Globus pallidus (tissue), 1 donor: Measurements from ENCODE around the gene SLC6A9.
A peak's percentile ranks its signal among the peaks of the same experiment; 100 is the strongest.

Source experiments
- DNase-seq: peaks from one replicate; pipeline ENCODE4 v3.0.0-alpha.2; 2015; ENCODE audit warnings: low spot score

Gene SLC6A9

DNA sequence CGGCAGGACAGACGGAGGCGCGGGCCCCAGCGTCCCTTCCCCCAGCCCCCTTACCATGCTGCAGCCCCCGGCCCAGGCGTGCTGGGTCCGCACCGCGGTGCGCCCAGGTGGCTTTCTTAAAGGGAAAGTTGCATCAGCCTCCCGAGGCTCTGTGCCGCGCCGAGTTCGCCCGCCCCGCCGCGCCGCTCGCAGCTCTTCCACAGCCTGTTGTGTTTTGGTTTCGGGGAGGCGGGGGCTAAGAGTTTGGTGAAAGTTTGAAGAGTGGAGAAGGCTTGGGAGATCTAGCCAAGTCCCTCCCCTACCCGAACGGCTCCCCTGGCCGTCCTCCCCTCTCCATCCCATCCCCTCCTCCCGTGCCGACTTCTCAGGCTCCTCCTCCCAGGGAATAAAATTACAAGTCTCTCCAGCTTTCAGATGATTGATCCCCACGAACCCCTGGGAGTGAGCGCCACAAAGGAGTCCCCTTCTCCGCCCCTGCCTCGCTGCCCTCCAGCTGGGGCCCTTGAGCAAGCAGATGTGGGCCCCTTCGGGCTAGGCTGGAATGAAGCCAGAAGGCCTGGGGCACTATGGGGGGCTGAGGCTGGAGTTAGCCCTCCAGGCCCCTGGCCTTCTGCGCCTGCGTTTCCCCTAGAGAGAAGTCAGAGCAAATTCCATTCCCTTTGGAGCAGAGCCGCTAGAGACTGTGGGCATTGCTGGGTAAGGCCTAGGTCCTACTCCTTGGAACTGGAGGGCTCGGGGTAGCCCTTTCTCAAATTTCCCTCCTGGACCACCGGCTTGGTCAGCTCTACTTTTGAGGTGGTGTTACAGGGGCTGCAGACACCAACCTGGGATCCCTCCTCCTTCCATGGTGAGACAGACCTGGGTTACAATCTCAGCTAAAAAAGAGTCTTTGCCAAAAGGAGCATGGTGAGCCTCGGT lies at the start of gene SLC6A9:
Gene SLC6A9 (minus strand): TSS at position 211 of the 918 bp plus-strand sequence. CDS start 7,185 bp downstream, outside the sequence.
- peak; percentile 66 for DNase-seq

DNA sequence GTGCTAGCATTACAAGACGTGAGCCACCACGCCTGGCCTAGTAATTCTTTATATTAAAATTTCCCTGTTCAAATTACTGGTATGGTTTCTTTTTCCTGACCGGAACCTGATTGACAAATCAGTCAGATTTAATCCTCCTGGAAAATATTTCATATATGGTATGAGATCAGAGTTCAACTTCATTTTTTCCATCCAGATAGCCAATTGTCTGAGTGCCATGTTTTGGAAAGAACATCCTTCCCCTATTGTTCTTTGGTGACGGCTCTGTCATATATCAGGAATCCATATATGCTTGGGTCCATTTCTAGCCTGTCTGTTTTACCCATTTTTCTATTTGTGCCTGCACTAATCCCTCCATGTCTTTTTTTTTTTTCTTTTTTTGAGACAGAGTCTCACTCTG lies 48.3 kb upstream of the SLC6A9 start:
- DNase-seq = no peak

DNA sequence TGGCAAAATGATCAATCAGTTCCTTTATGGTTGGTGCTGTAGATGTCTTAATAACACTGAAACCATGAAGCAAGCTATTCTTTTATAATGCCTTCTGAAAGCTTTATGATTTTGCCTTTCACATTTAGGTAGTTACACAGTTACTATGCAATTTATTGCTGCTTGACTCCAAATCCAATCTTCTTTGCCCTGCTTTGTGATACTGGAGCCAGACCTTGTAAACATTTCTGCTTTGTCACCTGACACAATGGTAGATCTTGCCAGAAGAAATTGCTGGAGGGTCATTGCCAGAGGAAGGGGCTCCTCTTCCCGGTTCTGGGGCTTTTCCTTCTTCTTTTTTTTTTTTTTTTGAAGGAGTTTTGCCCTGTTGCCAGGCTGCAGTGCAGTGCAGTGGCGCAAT lies 46.8 kb upstream of the SLC6A9 start:
- no peak for DNase-seq

DNA sequence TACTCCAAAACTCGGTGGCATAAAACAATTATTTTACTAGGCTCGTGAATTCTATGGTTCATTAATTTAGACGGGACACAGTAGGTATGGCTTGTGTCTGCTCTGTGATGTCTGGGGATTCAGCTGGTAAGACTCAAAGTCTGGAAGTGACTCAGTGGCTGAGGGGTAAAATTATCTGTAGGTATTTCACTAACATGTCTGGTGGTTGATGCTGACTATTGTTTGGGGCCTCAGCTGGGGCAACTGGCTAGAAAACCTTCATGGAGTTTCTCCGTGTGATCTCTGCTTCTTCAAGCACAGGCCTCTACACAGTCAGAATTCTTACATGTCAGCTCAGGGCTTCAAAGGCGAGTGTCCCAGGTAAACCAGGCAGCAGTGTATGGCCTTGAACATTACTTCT lies 46.2 kb upstream of the SLC6A9 start:
- DNase-seq = no peak

DNA sequence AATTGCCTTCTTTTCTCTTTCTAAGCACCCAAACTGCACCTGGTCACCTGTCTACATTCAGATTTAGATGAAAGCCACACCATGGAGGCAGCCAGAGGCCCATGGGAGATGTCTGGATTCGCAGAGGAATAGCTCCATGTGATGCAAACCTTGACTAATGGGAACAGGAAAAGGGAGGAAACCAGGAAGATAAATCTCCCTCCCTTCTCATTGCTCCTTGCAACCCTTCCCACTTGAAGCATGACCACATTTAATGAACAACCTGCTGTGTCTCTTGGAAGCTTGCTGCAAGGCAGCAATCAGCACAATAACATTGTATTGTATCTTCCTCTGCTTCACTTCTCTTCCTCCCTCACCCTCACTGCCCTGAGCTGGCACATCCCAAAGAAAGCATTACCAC lies 44.8 kb upstream of the SLC6A9 start:
- no peak for DNase-seq

DNA sequence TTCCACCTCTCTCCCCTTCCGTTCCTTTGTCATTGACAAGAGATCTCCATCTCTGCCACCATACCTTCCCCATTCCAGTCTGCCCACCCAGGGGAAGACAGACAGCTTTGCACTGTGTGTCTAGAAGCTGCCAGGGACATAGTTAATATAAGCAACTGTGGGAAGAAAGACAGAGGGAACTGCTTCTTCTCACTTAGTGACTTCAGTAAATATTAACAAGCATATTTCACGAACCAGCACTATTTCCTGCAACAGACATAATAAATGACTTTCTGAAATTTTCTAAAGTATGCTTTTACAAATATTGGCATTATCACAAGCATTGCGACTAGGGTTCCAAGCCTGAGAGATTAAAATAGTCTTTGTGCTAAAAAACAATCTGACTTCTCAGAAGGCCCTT lies 43.2 kb upstream of the SLC6A9 start:
- no peak for DNase-seq

DNA sequence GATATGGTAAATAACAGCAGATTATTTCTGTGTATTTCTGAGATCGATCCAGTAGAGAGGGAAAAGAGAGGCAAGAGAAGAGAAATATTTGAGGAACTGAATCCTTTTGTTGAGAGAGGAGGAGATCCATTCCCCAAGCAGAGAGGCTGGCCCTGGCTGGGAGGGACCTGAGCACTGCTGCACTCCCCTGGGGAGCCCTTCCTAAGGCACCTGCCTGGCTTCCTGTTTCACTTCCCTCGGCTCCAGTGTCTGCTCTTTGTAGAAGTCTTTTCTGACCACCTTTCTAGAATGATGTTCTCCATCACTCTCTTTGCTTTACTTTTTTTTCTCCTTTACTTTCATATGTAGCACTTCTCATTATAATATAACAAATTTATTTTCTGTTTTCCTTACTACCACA lies 42.3 kb upstream of the SLC6A9 start:
- DNase-seq = no peak

DNA sequence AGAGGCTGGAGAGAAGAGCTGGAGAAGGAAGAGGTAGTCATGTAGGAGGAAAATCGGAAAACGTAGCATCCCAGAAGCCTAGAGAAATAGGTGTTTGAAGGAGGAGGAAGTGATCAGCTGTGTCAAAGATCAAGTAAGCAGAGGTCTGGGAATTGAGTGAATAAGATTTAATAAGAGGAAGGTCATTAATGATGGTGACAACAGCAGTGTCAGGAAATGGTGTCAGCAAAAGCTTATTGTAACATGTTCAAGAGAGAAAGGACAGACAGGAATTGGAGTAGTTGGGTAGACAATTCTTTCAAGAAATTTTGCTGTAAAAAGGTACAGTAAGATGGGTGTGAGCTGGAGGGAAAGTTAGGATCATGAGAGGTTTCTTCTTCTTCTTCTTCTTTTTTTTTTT lies 41.6 kb upstream of the SLC6A9 start:
- no peak for DNase-seq

DNA sequence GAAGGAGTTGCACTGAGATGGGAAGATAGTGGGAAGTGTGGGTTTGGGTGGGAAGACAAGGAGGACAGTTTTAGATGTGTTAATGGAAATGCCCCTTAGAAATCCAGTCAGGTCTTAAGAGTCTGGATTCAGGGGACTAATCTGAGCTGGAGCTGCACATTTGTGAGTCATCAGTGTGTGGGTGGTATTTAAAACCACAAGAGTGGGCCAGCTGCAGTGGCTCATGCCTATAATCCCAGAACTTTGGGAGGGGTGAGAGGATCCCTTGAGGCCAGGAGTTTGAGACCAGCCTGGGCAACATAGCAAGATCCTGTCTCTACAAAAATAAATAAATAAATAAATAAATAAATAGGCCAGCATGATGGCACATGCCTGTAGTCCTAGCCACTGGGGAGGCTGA lies 40.9 kb upstream of the SLC6A9 start:
- DNase-seq = no peak

DNA sequence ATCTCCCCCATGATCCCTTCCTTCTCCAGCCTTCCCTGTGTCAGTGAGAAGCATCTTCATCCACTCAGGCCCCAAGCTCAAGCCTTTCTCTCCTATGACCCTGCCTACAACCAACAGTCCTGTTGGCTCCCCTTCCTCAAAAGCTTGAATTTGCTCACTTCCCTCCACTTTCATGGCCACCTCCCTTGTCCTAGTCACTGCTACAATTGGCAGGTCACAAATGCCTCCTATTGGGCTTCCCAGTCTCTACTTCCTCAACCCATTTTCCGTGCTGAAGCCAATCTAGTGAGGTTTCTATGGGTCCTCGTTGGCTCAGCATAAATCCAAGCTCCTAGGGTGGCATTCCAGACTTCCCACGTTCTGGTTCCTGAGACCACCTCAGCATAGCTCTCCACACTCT lies 40.2 kb upstream of the SLC6A9 start:
- DNase-seq = no peak

DNA sequence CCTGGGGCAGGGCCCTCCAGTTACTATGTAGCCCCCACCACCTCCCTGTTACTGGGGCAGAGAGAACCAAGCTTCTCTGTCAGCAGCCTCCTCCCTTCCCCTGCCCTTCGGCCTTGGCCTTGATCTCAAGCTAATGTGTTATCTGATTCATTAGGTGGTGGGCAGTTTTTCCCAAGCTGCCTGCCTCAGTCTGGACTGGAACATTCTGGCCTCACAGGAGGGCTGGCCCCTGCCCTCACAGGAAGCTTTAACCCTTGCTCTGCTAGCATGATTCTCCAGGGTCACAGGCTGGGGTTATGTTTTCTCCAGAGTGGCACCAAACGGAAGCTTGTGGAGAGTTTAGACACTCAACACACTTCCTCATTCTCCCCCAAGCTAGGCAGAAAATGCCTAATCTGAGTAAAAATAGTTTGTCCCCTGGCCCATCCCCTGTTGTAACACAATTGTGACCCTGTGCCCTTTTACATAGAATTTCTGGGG lies 37.2 kb upstream of the SLC6A9 start:
- DNase-seq = peak; percentile 23

DNA sequence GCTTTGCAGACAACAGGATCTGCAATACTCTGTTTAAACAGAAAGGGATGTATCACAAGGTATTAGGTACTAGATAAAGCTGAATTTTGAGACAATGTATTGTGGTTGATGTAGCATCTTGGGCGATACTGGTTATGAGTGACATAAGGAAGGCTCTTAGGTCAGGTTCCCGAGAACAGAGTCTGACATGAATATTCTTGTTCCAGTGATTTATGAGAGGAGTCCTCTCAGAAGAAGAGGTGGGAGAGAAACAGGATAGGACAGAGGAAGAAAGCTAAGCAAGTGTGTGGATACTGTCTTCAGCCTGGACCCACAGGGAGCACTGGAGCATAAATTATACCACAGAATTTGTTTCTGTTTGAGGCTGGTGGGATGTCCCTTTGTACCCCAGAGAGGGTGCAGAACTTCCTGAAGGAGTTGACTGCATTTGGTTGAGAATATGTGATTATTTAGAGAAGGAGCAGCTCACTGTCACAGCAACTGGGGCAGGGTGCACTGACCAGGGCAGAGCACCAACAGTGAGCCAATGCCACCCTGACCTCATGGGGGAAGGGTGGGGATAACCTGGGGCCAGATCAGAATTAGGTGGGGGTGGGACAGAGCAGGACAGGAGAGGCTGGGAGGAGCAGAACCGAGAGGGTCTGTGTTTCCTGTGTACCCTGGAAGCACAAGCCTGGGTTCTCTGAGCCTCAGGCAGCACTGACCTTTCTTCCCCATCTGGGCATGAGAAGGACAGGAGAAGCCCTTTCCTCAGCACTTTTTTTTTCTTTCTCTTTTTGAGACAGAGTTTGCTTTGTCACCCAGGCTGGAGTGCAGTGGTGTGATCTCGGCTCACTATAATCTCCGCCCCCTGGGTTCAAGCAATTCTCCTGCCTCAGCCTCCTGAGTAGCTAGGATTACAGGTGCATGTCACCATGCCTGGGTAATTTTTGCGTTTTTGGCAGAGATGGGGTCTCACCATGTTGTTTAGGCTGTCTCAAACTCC lies 36.3 kb upstream of the SLC6A9 start:
- no peak for DNase-seq

DNA sequence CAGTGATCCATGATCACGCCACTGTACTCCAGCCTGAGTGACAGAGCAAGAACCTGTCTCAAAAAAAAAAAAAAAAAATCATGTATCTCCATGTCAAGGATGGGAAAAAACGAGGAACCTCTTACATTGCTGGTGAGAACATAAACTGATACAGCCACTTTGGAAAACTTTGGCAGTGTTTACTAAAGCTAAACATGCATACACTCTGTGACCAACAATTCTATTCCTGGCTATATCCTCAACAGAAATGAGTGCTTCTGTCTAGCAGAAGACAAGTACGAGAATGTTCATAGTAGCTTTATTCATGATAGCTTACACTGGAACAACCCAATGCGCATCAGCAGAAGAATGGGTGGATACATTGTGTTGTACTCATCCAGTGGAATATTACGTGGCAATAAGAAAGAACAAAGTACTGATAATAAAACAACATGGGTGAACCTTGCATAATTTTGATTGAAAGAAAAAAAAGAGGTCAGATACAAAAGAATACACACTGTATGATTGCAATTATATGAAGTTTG lies 31.5 kb upstream of the SLC6A9 start:
- DNase-seq = no peak

DNA sequence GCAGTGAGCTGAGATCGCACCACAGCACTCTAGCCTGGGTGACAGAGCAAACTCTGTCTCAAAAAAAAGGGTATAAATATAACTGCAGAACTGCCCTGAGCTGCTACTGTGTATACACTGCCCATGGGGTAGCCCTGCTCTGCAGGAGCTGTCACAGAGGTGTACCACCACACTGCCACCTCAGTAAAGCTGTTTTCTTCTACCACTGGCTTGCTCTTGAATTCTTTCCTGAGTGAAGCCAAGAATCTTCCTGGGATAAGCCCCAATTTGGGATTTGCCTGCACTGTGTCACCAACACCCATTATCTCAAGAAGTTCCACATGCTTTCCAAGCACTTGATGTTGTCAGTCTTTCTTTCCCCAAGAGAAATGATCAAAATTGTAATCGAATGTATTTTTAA lies 30.6 kb upstream of the SLC6A9 start:
- DNase-seq = no peak

DNA sequence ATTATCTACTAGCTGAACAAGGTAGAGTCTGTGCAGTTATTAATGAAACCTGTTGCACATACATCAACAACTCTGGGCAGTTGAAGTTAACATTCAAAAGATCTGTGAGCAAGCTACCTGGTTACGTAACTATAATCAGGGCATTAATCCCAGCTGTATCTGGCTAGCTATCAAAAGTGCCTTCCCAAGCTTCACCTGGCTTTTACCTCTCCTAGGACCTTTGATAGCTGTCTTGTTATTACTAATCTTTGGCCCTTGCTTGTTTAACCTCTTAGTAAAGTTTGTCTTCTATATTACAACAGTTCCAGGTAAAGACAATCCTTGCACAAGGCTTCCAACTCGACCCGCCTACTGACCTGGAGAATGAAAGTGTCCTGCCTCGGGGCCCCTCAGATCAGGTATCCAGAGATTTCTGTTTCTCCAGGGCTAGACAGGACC lies 29.6 kb upstream of the SLC6A9 start:
- DNase-seq = no peak

DNA sequence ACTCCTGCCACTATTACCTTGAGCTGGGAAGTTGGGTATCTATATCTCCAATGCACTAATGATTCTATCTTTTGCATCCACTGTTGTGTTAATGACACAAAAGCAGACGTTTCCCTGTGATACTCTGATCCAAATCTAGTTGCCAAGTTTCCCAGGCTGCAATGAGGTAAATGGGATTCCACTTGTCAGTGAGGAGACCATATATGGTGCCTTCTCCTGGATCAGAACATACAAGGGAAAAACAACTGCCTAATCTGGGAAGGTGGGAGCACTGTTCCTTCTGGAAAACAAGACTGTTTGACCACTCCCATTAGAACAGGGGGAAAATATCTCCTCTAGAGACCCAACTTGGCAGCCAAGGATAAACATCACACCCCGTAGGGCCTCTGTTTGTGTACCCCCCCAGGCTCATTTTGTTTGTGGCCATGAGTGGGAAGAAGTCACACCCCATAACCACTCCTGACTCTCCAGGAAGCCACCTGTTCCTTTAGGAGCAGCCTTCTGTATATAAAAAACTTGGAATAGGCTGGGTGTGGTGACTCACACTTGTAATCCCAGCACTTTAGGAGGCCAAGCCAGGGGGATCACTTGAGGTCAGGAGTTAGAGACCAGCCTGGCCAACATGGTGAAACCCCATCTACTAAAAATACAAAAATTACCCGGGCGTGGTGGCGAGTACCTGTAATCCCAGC lies 28.5 kb upstream of the SLC6A9 start:
- no peak for DNase-seq

DNA sequence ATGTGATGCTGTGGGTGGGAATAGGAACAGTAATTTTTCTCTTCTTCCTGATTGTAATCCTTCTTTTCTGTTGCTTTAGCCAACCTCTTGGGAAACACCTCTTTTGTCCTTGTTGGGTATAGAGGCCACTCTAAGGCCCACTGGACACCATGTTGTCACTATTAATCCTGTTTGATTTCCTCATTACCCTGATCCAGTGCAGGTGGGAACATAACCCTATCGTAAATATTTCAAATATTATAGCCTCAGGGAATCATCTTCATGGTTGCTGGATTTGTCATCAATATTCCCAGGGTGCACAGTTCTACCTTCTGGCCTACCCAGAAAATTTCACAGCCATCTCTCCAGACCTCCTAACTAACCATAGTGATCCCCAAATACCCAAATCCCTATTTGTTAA lies 27.9 kb upstream of the SLC6A9 start:
- DNase-seq = no peak

DNA sequence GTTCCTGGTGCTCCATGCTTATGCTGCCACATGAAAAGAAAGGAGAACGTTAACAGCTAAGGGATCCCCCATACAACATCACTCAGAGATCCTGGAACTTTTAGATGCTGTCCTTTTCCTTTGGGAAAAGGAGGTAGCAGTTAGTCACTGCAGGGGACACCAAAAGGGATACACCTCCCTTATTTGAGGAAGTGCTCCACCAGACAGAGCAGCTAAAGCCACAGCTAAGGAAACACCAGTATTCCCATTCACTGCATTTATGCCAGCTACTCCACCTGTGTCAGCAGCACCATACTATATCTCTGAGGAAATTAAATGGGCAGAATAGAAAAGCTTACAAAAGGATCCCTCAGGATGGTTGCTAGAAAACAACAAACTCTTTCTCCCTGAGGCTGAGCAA lies 26.0 kb upstream of the SLC6A9 start:
- no peak for DNase-seq

DNA sequence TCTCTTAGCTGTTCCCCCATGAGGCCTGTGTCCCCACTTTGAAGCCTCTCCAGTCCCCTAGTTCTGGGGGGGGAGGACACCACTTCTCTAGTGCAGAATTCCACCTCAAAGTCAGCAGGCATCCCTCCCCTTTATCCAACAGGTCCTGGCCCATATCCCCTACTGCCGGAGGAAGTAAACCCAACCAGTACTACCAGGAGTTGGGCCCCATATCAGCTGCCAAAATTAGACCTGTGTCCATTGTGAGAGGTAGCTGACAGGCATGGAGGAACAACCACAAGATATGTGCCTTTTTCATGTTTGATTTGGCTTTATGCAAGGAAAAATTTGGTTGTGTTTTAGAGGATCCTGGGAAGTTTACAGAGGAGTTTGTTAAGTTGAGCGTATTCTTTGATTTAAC lies 22.1 kb upstream of the SLC6A9 start:
- DNase-seq = no peak

DNA sequence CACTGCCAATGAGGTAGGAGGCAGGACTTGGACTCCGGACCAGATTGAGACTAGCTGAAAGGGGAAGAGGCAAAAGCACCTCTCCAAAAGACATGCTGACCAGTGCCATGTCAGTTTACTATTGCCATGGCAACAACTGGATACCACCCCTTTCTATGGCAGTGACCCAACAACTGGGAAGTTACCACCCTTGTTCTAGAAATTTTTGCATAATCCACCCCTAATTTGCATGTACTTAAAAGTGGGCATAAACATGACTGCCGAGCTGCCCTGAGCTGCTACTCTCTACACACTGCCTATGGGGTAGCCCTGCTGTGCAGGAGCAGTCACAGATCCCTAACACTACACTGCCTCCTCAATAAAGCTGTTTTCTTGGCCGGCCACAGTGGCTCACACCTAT lies 19.0 kb upstream of the SLC6A9 start:
- DNase-seq = no peak

DNA sequence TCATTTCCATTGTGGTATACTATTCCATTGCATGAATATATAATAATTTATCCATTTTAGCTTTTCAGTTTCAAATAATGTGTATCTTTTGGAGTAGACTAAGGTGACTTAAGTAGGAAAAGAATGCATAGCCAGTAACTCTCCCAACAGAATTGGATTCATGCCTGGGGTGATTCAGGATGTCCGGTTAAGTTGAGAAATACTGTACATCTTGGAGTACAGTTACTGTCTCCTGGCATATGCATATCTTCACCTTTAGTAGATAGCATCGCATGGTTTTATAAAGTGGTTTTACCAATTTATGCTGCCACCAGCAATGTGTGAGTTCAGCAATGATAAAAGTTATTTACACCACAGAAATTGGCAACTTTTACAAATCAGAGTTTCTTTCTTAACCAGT lies 18.6 kb upstream of the SLC6A9 start:
- DNase-seq = no peak
